Kidney (tissue), 14 donors: ENCODE measurements around the gene CYTH3. TPM values are rescaled to one million over a fixed set of nuclear protein-coding genes. Genes with fewer than 3 reads are reported as not detected.

Experiments
- DNase-seq, 5 donors: peaks; one replicate each; pipeline ENCODE4 v3.0.0-alpha.2; 2013 to 2020
- FAIRE-seq: peaks from 2 replicates; lab custom pipeline; 2012; peaks lifted over from hg19 to GRCh38; lab: Jason Lieb, UNC
- H3K27ac ChIP-seq, 2 donors: one replicate each; pipeline ENCODE4 v1.7.0; 2013; ENCODE audit warnings: low read depth in 2 of 2, low read length in 2 of 2, inconsistent platforms in 1 of 2
- H3K27me3 ChIP-seq: one replicate; pipeline ENCODE4 v1.7.1; 2013; ENCODE audit warnings: low read length, inconsistent platforms; ENCODE audit not compliant: control insufficient read depth, insufficient read depth
- H3K36me3 ChIP-seq, 3 donors: one replicate each; pipeline versions ENCODE4 v1.7.0 to v1.7.1; 2013; ENCODE audit warnings: low read length in 3 of 3, control low read depth in 1 of 3, inconsistent platforms in 1 of 3; ENCODE audit not compliant: insufficient read depth in 3 of 3, control insufficient read depth in 2 of 3
- H3K4me1 ChIP-seq, 3 donors: one replicate each; pipeline versions ENCODE4 v1.7.0 to v1.7.1; 2013; ENCODE audit warnings: low read length in 3 of 3, inconsistent platforms in 1 of 3, low read depth in 1 of 3; ENCODE audit not compliant: control insufficient read depth in 2 of 3, insufficient read depth in 2 of 3
- H3K4me3 ChIP-seq, 3 donors: one replicate each; pipeline versions ENCODE4 v1.7.0 to v1.8.1; 2013; ENCODE audit warnings: low read length in 3 of 3, control low read depth in 1 of 3, inconsistent platforms in 1 of 3
- H3K9ac ChIP-seq, 3 donors: one replicate each; pipeline versions ENCODE4 v1.7.0 to v1.7.1; 2013; ENCODE audit warnings: low read length in 3 of 3, control low read depth in 1 of 3, inconsistent platforms in 1 of 3
- H3K9me3 ChIP-seq, 3 donors: one replicate each; pipeline versions ENCODE4 v1.7.0 to v1.7.1; 2013; ENCODE audit warnings: low read length in 3 of 3, control low read depth in 1 of 3, inconsistent platforms in 1 of 3; ENCODE audit not compliant: control insufficient read depth in 2 of 3, insufficient read depth in 1 of 3
- intact Hi-C: fragments of 100-400 bp; cut with DNase I; formaldehyde crosslinking; loops from one replicate; pipeline ENCODE4 v1.11.1; 2022
- polyA plus RNA-seq: library from polyadenylated mRNA; stranded (reverse); fragments of 350-450 nt; fragmentation: Illumina TruSeq; extraction: RNeasy Lipid Tissue Mini Kit (QIAGEN cat#74804); gene quantifications from one replicate; pipeline ENCODE4 v1.2.3, GENCODE V29; 2014; ENCODE audit warnings: low read depth, low replicate concordance; ENCODE audit not compliant: insufficient read depth
- total RNA-seq: library from RNA; stranded (reverse); fragmentation: NEBNext Ultra II Directional; extraction: Animal tissue kit (Norgen Biotek cat#: 25700); gene quantifications from one replicate; pipeline ENCODE4 v1.2.1, GENCODE V29; 2021
- TF ChIP-seq, protein P1 (sequence below): IDR thresholded peaks from 3 replicates; pipeline ENCODE4 v1.5.1; 2012; ENCODE audit warnings: mild to moderate bottlenecking, moderate library complexity, borderline replicate concordance; ENCODE audit not compliant: insufficient read depth; ENCODE audit errors: extremely low read depth
- donor health status: control.
- donor health status: control.
- donor health status: control.
- donor health status: control.
- donor health status: control.
- donor health status: DM: yes; HTN: yes; CAD: no.
- donor health status: Normal renal cell carcinoma (clear cell type).

Gene CYTH3
- total and polyA plus RNA-seq, 2 donors from 2014 or later = 9.1 to 18.5 TPM

DNA sequence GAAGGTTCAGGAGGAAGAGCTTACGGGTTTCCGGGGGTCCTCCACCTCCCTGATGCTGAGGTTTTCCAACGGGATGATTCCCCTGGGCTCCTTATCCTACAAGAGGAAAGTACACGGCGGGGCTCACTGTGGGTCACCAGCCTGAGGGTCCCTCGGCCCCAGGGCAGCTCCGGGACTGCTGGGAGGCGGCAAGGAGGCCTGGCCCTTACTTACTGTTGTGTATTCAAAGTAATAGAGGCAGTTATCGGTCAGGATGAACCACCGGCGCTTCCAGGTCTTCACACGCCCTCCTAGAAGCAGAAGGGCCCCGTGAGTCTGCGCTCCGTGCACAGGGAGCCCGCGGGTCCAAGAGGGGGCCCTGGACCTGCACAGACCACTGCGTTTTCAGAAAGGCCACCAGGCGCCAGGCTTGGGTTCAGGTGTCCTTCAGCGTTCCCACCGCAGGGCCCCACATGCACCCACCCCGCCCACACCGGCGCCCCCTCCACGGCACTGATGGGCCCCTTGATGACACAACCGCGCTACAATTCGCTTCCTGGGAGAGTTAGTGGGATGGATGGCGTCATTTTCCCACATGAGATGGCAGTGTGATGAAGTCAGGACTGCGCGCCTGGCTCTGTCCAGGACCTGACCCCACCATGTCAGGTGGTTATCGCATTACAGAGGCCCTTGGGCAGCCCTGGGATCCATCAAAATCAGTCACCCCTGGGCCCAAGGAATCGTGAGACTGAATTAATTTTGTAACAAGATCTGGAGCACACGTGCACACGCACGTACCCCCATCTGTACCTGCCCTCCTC, 106.7 kb downstream of the CYTH3 start:
- Histone ChIP-seq H3K27ac (no peak overlapping the region), H3K4me1 (peaks cover 0 to 13% (median 7%) of the 10 kb centered on the region in 3 donors), H3K9ac (no peak overlapping the region), H3K9me3 (no peaks in the 10 kb centered on the region), H3K27me3 (no peaks in the 10 kb centered on the region), H3K36me3 (peaks cover 3 to 4% (median 3%) of the 10 kb centered on the region in 3 donors), H3K4me3 (no peak overlapping the region)
- TF ChIP-seq, protein P1, sequence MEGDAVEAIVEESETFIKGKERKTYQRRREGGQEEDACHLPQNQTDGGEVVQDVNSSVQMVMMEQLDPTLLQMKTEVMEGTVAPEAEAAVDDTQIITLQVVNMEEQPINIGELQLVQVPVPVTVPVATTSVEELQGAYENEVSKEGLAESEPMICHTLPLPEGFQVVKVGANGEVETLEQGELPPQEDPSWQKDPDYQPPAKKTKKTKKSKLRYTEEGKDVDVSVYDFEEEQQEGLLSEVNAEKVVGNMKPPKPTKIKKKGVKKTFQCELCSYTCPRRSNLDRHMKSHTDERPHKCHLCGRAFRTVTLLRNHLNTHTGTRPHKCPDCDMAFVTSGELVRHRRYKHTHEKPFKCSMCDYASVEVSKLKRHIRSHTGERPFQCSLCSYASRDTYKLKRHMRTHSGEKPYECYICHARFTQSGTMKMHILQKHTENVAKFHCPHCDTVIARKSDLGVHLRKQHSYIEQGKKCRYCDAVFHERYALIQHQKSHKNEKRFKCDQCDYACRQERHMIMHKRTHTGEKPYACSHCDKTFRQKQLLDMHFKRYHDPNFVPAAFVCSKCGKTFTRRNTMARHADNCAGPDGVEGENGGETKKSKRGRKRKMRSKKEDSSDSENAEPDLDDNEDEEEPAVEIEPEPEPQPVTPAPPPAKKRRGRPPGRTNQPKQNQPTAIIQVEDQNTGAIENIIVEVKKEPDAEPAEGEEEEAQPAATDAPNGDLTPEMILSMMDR = no peak
- intact Hi-C loops = no loop called here
- FAIRE-seq (no peak), DNase-seq (peak in 3 of 5 donors; percentile 67 to 73 (median 67))

DNA sequence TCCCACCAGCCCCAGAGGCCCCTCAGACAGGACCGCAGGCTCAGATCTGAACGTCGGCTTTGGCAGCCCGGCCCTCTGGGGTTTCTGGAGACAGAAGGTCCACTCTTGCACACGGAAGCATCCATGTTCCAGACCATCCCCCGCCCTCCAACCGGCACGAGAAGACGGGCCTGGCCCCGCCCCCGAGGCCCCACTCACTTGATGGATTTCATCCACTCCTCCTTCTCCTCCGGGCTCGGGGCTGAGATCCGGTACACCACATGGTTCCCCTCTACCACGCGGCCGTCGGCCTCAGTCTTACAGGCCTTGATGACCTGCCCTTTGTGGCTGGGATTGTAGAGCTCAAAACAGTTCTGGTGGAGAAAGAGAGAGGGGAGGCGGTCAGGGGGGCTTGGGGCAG, 107.3 kb downstream of the CYTH3 start:
- H3K27ac ChIP-seq = no peak overlapping the region
- intact Hi-C loops = no loop called here
- H3K9me3 ChIP-seq = no peaks in the 10 kb centered on the region
- DNase-seq (peak in 2 of 5 donors; percentile 50 to 60), FAIRE-seq (no peak)
- peaks cover 3 to 4% (median 3%) of the 10 kb centered on the region in 3 donors for H3K36me3 ChIP-seq
- H3K9ac ChIP-seq = no peak overlapping the region
- H3K4me3 ChIP-seq = no peak overlapping the region
- H3K27me3 ChIP-seq = no peaks in the 10 kb centered on the region
- TF ChIP-seq, protein P1 = no peak
- H3K4me1 ChIP-seq = peaks cover 0 to 13% (median 7%) of the 10 kb centered on the region in 3 donors

DNA sequence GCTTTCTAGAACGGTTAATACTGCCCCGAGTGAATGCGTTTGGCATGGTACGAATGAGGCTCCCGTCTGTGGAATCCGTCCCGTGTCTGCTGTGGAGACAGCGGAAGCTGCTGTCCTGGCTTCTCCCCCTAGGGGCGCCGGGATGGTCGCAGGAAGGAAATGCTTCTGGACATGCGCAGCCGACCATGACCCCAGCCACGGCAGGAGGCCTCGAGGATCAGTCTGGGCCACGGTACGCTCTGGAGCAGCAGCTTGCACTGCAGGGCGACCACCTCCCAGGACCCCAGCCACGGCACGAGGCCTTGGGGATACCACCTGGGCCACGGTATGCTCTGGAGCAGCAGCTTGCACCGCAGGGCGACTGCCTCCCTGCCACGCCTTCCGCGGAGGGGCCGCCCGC, 107.9 kb downstream of the CYTH3 start:
- Histone ChIP-seq H3K36me3 (peaks cover 3 to 4% (median 3%) of the 10 kb centered on the region in 3 donors), H3K27me3 (no peaks in the 10 kb centered on the region), H3K4me3 (no peak overlapping the region), H3K27ac (no peak overlapping the region), H3K4me1 (peaks cover 0 to 13% (median 7%) of the 10 kb centered on the region in 3 donors), H3K9ac (no peak overlapping the region), H3K9me3 (no peaks in the 10 kb centered on the region)
- DNase-seq = peak in 3 of 5 donors; percentile 40 to 82 (median 53)
- intact Hi-C loops = no loop called here
- no peak for FAIRE-seq
- TF ChIP-seq, protein P1 = no peak
